HG03521 (cell line): ENCODE results near the gene SELENBP1.
A peak's percentile ranks its signal among the peaks of the same experiment; 100 is the strongest.

Experiments
- ATAC-seq: cut with Tn5 transposase; IDR thresholded peaks from one replicate; pipeline ENCODE4 v1.9.1; 2021; ENCODE audit warnings: mild to moderate bottlenecking, moderate library complexity; ENCODE audit not compliant: unreplicated experiment

The SELENBP1 gene

DNA sequence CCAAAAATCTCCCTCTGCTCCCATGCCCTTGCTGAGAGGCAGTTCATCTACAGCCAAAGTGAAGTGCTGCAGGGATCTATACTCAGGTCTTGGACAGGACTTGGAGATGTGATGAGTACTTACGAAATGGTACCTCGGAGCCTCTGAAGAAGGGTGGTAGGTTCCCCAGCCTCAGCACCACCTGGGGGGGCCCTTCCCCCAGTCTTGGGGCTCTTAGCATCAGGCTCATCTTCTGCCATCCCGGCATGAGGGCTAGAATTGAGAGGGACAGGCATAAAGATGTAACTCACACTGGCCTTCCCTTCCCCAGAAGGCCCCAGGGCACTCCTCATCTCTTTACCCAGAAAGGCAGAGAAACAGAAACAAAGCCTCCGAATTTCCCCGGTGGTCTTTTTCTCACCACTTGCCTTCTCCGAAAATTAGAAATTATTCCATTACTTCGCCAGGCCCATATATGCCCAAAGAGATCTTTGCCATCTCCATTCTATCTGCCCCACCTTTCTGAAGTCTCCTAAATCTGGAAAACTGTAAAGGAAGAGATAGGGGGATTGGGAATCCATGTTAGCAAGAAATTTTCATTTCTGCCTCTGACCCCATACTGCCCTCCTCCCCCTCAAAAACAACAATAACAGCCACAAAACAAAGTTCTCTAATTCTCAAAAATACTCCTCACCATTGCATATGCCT, 26.3 kb downstream of the SELENBP1 start:
- no peak for ATAC-seq

- no peak for ATAC-seq
Measured at GRCh38 chr1:151344291-151344690, 28.2 kb downstream of the SELENBP1 start.

- no peak for ATAC-seq
Measured at GRCh38 chr1:151343587-151343986, 28.9 kb downstream of the SELENBP1 start.

DNA sequence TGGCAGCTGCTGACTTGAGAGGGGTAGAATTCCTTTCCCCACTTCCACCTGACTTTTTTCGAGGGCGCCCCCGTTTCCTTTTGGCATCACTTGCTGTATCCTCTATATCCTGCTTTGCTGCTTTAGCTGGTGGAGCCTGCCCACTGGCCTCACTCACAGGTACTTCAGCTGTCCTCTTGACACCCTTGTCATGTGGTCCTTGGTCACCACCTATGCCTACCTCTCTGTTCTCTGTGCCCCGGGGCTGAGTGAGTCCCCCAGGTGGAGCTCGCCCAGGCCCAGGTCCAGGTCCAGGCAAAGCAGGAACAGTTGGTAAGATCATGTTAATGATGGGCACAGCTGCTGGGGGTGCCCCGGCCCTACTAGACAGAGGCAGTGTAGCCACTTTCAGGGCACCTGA, 29.9 kb downstream of the SELENBP1 start:
- no peak for ATAC-seq

DNA sequence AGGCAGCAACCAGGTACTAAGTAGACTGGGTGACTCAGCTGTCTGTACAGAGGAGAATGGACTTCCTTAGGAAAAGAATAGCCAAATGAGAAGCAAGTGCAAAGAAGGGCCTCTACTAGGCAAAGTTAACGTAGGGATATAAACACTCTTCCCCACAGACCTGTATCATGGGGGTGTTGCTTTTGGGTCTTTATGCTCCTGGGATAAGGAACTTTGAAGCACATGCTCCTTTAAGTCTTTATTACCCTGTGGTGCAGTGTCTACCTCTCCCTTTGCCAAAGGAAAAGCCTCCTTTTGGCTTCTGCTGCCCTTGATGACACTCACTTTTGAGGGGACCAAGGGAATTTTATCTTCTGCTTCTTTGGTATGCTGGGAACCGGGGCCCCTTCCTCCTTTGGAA, 30.5 kb downstream of the SELENBP1 start:
- no peak for ATAC-seq

DNA sequence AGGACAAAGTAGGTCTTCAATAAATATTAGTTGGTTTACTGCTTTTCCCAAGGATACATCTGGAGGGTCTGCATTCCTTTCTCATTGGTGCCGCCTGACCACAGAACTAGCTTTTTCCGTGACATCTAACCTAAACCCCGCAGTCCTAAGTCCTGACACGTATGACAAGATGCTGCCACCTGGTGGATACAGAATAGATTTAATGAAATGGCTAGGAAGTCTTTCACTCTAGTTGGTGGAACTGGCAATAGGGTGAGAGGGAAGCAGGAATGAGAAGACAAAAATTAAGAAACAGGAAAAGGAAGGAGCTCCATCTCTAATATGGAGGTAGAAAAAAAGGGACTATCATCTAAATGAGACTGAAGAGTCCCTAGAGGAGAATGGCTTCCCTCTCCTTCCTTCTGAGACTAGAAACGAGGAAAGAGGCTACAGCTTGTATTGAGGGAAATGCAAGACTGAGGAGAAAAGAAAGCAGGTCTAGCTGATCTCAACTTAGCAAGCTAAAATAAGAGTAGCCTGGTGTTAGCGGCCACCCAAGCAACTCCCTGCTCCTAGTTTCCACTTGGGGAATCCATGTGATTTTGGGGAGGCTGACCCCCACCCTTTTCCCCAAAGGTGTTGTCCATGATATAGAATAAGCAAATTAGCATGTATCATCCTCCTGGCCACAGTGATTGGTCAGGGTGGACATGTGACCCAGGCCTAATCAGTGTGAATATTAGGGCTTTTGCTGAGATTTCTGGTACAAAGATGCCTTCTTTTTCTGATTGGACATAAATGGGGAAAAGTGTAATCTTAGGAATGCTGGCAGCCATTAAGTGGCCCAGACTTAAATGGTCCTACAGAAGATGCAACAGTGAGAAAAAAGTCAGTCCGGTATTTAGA, 31.4 kb downstream of the SELENBP1 start:
- ATAC-seq: no peak

DNA sequence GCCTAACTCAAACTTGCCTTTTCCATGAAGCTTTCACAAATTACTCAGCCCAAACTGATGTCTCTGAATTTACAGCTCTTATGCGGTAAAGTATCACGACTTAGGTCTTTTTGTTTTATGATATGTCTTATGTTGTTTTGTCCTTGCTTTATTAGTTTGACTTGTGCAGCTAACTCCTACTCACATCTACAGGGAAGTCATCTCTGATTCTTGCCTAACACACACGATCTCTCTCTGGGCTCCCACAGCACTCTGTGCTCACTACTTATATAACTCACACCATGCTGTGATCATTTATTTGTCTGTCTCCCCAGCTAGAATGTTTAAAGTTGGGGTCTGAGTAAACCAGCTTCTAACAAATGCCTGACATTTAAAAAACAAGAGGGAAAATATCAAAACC, 35.9 kb downstream of the SELENBP1 start:
- ATAC-seq: no peak

GRCh38 chr1:151334822-151335221, 37.7 kb downstream of the SELENBP1 start:
- ATAC-seq: no peak

DNA sequence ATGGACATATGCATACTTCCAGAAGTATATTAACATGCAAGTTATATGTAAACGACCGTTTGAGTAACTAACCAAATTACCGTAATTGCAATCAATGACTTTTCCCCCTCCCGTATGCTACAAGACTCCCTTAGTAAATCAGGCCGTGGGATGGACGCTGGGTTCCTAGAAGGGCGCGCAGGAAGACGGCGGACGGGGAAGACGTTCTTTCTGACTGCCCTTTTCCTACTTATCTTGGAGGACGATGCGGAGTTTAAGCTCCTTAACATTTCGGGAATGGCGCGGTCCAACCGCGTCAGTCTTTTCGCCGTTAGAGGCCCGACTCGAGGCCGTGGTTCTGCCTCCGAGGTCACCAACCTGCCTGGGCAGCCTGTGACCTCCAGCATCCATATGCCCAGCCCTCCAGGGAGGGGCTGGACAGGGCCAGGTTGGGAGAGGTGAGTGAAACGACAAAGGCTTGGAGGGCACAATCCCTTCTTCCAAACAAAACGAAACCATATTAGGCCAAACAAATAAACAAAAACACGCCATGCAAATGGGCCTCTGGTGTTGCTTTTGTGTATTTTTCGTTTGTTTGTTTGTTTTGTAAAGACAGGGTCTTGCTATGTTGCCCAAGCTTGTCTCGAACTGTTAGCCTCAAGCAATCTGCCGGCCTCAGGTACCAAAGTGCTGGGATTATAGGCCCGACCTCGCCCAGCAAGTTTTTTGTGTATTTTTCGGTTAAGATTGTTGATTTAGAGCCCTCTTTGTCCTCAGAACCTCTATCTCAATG, 44.4 kb downstream of the SELENBP1 start:
- no peak for ATAC-seq

GRCh38 chr1:151327223-151327902, 45.1 kb downstream of the SELENBP1 start, which contains the start of gene PI4KB:
Gene PI4KB (minus strand): TSS chr1:151327416. CDS start chr1:151316481, 10,935 bp downstream.
- ATAC-seq: peak; percentile 85

DNA sequence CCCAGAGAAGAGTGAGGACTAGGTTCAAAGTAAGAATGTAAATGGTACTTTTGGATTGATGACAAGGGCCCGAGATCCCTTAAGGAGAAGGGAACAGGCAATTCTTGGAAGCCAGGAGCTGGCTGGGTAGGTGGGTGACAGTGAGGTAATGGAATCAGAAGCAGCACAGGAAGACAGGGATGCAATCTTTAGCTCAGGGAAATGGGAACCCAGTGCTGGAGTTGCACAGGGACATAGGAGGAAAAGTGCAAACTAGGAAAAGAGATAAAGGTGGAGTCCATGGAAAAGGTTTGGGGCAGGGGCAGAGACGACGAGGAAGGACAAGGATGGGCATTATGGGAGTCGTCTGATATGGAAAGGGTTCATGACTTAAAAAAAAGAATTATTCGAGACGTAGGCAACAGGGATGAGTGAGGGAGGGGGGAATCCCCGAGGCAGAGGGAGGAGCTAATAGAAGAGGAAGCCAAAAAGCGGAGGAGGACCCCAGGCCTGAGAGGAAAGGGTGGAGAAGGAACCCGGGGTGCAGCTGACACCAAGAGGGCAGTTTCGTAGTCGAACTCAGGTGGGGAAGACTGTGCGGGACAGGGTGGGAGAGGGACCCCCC, 45.8 kb downstream of the SELENBP1 start:
- ATAC-seq: peak; percentile 22

- ATAC-seq: no peak
Measured at GRCh38 chr1:151325646-151326429, 46.7 kb downstream of the SELENBP1 start.

GRCh38 chr1:151325231-151325630, 47.3 kb downstream of the SELENBP1 start:
- ATAC-seq: no peak

GRCh38 chr1:151324390-151324930, 48.0 kb downstream of the SELENBP1 start:
- ATAC-seq: no peak

GRCh38 chr1:151318975-151319374, 53.5 kb downstream of the SELENBP1 start:
- ATAC-seq: no peak

- no peak for ATAC-seq
Measured at GRCh38 chr1:151315565-151316235, 56.8 kb downstream of the SELENBP1 start.
